Bronchial epithelial cell (primary cell): Measurements from ENCODE around the gene NOP16. TPM values are rescaled to one million over a fixed set of nuclear protein-coding genes. Genes with fewer than 3 reads are reported as not detected.
"Not testable (repeated sequence)": the region's sequence is repeated elsewhere in the genome, so short reads cannot be mapped to it uniquely, and the experiment has no call there.

Source experiments
- DNase-seq: peaks from one replicate; pipeline ENCODE4 v3.0.0-alpha.2; 2010; ENCODE audit warnings: low read depth
- FAIRE-seq: peaks from 2 replicates; lab custom pipeline; 2011; peaks lifted over from hg19 to GRCh38; lab: Jason Lieb, UNC
- H3K27me3 ChIP-seq: 2 replicates; pipeline ENCODE4 v1.5.1; 2011; ENCODE audit warnings: low read length; ENCODE audit not compliant: control insufficient read depth, insufficient read depth
- H3K36me3 ChIP-seq: 2 replicates; pipeline ENCODE4 v1.5.1; 2011; ENCODE audit warnings: low read length; ENCODE audit not compliant: control insufficient read depth, insufficient read depth
- H3K4me3 ChIP-seq: 2 replicates; pipeline ENCODE4 v1.5.1; 2011; ENCODE audit warnings: mild to moderate bottlenecking, low read depth, low read length, control low read depth
- total RNA-seq: library from RNA; depleted of rRNA; stranded (reverse); fragments of >200 nt; gene quantifications from 2 replicates; pipeline ENCODE4 v1.2.1, GENCODE V29; 2014
- TF ChIP-seq, protein P1 (sequence below): IDR thresholded peaks from 2 replicates; pipeline ENCODE4 v1.5.1; 2011; ENCODE audit warnings: mild to moderate bottlenecking, moderate library complexity, low read length, control low read depth, inconsistent platforms; ENCODE audit not compliant: insufficient read depth, severe bottlenecking

Gene NOP16
- total RNA-seq, 1 donor from 2014 or later, result 36.1 TPM

DNA sequence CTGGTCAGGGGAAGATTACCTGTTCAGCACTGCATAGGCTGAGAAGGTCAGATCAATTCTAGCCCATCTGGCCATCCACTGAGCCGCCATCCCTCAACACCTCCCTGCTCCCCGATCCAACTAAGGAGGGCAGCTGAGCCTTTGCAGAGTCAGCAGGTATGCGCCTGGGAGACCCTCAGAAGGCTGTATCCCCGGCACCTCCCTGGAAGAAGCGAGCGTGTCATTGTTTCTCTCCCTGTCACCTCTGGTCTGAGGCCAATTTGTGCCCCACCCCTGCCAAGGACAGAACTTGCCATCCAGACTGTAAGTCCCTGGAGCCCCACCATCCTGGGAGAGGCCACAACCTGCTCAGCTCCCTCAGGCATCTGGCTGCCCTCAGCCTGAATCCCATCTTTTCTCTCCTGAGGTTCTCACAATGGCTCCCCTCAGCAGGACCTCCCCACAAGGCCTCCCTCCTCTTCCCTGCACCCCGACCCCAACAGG is 25.4 kb upstream of the NOP16 start:
- TF ChIP-seq, protein P1, sequence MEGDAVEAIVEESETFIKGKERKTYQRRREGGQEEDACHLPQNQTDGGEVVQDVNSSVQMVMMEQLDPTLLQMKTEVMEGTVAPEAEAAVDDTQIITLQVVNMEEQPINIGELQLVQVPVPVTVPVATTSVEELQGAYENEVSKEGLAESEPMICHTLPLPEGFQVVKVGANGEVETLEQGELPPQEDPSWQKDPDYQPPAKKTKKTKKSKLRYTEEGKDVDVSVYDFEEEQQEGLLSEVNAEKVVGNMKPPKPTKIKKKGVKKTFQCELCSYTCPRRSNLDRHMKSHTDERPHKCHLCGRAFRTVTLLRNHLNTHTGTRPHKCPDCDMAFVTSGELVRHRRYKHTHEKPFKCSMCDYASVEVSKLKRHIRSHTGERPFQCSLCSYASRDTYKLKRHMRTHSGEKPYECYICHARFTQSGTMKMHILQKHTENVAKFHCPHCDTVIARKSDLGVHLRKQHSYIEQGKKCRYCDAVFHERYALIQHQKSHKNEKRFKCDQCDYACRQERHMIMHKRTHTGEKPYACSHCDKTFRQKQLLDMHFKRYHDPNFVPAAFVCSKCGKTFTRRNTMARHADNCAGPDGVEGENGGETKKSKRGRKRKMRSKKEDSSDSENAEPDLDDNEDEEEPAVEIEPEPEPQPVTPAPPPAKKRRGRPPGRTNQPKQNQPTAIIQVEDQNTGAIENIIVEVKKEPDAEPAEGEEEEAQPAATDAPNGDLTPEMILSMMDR, result no peak
- Histone ChIP-seq H3K27me3 (no peaks in the 10 kb centered on the region), H3K4me3 (no peak overlapping the region), H3K36me3 (peaks cover 4% of the 10 kb centered on the region)
- FAIRE-seq (no peak), DNase-seq (no peak)

DNA sequence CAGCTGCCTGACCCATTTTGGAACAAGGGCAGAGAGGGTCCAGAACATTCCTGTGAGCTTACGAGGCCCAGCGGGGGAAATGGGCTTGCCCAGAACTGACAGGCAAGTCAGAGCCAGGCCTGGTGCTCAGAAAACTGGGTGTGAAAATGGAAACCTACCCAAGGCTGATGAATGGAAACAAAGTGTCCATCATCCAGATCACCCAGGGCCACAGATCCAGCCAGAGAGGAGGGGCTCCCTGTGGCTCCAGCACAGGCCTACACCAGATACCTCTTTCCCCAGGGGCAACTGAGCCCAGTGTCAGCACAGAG is 24.8 kb upstream of the NOP16 start:
- Histone ChIP-seq H3K36me3 (peaks cover 6% of the 10 kb centered on the region), H3K27me3 (no peaks in the 10 kb centered on the region), H3K4me3 (no peak overlapping the region)
- peak; percentile 85 for DNase-seq
- TF ChIP-seq, protein P1, result no peak
- FAIRE-seq, result no peak

DNA sequence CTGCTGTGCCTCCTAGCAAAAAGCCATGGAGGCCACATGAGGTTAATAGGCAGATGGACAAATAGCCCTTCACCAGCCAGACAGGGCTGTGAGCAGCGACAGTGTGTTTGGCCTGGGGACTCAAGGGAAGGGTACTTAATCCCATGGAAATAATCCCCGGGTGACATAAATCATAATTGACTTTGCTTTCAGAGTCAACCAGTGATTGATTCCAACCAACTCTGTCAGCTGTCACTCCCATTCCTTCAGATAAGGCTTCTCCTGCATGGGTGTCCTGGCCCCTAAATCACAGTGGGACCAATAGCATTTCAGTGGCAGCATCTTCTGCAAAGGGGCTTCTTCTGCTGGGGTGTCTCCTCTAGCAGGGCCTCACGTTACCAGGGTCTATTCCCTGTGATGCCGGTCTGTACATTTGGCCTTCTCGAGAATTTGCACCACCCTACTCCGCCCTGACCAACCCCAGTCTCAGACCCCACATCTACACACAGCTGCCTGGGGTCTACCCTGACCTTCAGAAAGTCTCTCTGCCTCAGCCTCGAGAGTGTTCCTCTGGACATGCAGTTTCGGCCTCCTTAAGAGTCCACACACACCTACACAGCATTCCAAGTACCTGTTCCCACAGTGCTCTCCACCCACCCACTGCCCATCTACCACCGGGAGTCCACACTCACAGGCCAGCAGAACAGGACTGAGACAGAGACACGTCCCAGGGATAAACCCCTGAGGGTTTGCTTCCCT is 24.3 kb upstream of the NOP16 start:
- DNase-seq (no peak), FAIRE-seq (no peak)
- Histone ChIP-seq H3K27me3 (no peaks in the 10 kb centered on the region), H3K4me3 (no peak overlapping the region), H3K36me3 (peaks cover 8% of the 10 kb centered on the region)
- TF ChIP-seq, protein P1, result no peak

DNA sequence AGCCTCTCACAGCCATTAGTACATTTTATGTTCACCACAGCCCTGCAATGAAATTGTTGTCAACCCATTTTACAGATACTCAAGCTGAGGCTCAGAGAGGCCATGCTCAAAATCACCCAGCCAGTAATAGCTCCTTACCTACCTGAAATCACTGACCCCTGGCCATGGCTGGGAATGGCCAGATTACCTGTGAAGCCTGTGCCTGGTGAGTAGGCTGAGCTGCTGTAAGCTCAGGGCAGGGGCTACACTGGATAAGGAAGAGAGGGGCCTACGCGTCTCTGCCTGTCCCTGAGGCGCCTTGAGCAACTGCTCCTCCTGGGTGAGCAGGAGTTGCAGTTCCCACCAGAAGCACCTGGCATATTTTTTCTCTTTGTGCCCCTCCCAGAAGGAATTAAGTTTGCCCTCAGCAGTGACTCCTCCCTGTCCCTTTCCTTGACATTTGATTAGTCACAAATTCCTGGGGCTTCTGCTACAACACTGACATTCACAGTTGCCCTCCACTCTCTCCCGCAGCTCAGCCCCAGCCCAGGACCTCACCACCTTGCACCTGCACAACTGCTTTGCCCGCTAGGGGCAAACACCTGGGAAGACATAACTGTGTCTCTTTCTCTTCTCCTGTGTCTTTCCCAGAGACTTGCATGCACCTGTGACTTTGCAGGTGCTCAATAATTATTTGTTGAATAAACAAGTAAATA is 22.2 kb upstream of the NOP16 start:
- no peak for FAIRE-seq

DNA sequence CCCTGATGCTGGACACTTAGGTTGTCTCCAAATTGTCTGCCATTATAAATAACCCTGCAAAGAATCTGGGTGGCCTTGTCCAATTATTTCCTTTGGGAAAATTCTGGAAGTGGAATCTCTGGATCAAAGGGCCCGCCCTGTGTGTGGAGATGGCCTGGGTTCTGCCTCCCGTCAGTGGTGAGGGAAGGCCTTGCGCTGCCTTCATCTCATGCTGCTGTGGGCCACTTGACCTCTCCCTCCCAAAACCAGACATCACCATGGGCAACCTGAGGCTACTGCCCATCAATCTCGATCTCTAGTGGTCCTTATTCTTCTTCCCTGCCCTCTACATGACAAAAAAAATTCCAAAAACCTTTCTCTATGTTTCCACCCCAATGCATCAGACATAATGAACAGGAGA is 21.4 kb upstream of the NOP16 start:
- H3K4me3 ChIP-seq, result no peak overlapping the region
- no peaks in the 10 kb centered on the region for H3K27me3 ChIP-seq
- TF ChIP-seq, protein P1, result no peak
- FAIRE-seq (peak; percentile 7), DNase-seq (no peak)
- peaks cover 15% of the 10 kb centered on the region for H3K36me3 ChIP-seq

More for the DNA sequence above, 22.2 kb upstream of the NOP16 start:
- H3K4me3 ChIP-seq, result no peak overlapping the region
- no peaks in the 10 kb centered on the region for H3K27me3 ChIP-seq
- DNase-seq, result peak; percentile 59
- TF ChIP-seq, protein P1, result peak; percentile 45
- peaks cover 15% of the 10 kb centered on the region for H3K36me3 ChIP-seq

DNA sequence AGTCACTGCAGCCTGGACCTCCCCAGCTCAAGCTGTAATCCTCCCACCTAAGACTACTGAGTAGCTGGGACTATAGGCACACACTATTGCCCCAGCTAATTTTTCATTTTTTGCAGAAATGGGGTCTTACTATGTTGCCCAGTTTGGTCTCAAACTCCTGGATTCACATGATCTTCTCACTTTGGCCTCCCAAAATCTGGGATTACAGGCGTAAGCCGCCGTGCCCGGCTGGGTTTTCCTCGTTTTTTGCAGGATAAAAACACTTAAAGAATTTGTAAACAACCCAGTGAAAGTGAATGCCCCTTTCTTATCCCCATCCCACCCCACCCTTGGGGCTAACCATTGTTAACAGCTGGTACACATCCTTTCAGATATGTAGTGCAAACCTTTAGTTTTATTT is 20.2 kb upstream of the NOP16 start:
- FAIRE-seq, result no peak
- Histone ChIP-seq H3K4me3 (no peak overlapping the region), H3K36me3 (peaks cover 19% of the 10 kb centered on the region), H3K27me3 (no peaks in the 10 kb centered on the region)
- TF ChIP-seq, protein P1, result no peak
- DNase-seq, result no peak

DNA sequence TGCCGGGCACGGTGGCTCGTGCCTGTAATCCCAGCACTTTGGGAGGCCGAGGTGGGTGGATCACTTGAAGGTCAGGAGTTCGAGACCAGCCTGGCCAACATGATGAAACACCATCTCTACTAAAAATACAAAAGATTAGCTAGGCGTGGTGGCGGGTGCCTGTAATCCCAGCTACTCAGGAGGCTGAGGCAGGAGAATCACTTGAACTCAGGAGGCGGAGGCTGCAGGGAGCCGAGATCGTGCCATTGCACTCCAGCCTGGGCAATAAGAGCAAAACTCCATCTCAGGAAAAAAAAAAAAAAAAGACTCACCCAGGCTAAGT is 19.8 kb upstream of the NOP16 start:
- peaks cover 19% of the 10 kb centered on the region for H3K36me3 ChIP-seq
- FAIRE-seq, H3K27me3 ChIP-seq, DNase-seq, H3K4me3 ChIP-seq: not testable (repeated sequence)
